Esophagus squamous epithelium (tissue), 4 donors: Measurements from ENCODE around the gene TTC6.

Source experiments
- CTCF ChIP-seq, 6 experiments: fragments of 450-650 bp in 4 of 6; fragments of 200-600 bp in 2 of 6; sonication (generic) in 2 of 6; IDR thresholded peaks; one replicate each; pipeline ENCODE4 v1.5.1; 2016 to 2019; ENCODE audit warnings: antibody characterized with exemption in 6 of 6, mild to moderate bottlenecking in 4 of 6, moderate library complexity in 4 of 6
- POLR2A ChIP-seq, 4 donors: fragments of 450-650 bp; IDR thresholded peaks; one replicate each; pipeline ENCODE4 v1.6.1; 2017; ENCODE audit warnings: antibody characterized with exemption in 4 of 4, mild to moderate bottlenecking in 4 of 4, moderate library complexity in 3 of 4

GRCh38 chr14:37597538-37597913 lies 2.1 kb downstream of the TTC6 start:
- peak in 5 of 6 experiments; percentile 20 to 70 (median 40) for TF ChIP-seq CTCF (IDR thresholded peaks at IDR 0.05)
- no peak for TF ChIP-seq POLR2A (IDR thresholded peaks at IDR 0.05)
